Kidney epithelial cell (primary cell): ENCODE results near the gene SLC35F1. TPM values are rescaled to one million over a fixed set of nuclear protein-coding genes. Genes with fewer than 3 reads are reported as not detected.

Experiments used
- DNase-seq: peaks from one replicate; pipeline ENCODE4 v3.0.0-alpha.2; 2010; ENCODE audit warnings: low read depth
- H3K27me3 ChIP-seq: 2 replicates; pipeline ENCODE4 v1.6.0; 2011; ENCODE audit warnings: low read length; ENCODE audit not compliant: control insufficient read depth, insufficient read depth
- H3K36me3 ChIP-seq: 2 replicates; pipeline ENCODE4 v1.5.1; 2011; ENCODE audit warnings: low read length; ENCODE audit not compliant: control insufficient read depth, insufficient read depth
- H3K4me3 ChIP-seq: 2 replicates; pipeline ENCODE4 v1.5.1; 2011; ENCODE audit warnings: low read depth, mild to moderate bottlenecking, control low read depth, low read length
- total RNA-seq: library from RNA; depleted of rRNA; stranded (reverse); fragments of >200 nt; gene quantifications from 2 replicates; pipeline ENCODE4 v1.2.3, GENCODE V29; 2015
- TF ChIP-seq, protein P1 (sequence below): IDR thresholded peaks from 2 replicates; pipeline ENCODE4 v1.5.1; 2011; ENCODE audit warnings: mild to moderate bottlenecking, moderate library complexity, low read length, control low read depth, inconsistent platforms; ENCODE audit not compliant: insufficient read depth, poor library complexity, severe bottlenecking

The SLC35F1 gene
- total RNA-seq, 1 donor from 2014 or later = 0.38 TPM

DNA sequence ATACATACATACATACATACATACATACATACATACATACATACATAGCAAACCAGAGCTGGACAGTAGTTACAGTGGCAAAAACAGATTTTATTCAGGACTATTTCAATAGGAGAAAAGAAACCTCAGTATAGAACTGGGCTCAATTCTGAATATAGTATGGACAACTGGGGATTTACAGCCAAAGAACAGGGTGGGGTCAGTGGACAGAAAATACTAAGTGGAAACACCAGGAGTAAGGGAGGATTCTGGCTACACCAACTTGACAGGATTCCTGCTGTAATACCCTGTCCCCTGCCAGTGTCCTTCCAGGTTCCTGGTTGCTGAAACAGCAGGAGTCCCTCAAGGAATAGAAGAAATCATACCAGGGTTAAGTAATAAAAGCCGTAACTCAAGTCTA lies 293.1 kb downstream of the SLC35F1 start:
- no peak overlapping the region for H3K4me3 ChIP-seq
- no peaks in the 10 kb centered on the region for H3K36me3 ChIP-seq
- DNase-seq = no peak
- H3K27me3 ChIP-seq = no peaks in the 10 kb centered on the region
- TF ChIP-seq, protein P1, sequence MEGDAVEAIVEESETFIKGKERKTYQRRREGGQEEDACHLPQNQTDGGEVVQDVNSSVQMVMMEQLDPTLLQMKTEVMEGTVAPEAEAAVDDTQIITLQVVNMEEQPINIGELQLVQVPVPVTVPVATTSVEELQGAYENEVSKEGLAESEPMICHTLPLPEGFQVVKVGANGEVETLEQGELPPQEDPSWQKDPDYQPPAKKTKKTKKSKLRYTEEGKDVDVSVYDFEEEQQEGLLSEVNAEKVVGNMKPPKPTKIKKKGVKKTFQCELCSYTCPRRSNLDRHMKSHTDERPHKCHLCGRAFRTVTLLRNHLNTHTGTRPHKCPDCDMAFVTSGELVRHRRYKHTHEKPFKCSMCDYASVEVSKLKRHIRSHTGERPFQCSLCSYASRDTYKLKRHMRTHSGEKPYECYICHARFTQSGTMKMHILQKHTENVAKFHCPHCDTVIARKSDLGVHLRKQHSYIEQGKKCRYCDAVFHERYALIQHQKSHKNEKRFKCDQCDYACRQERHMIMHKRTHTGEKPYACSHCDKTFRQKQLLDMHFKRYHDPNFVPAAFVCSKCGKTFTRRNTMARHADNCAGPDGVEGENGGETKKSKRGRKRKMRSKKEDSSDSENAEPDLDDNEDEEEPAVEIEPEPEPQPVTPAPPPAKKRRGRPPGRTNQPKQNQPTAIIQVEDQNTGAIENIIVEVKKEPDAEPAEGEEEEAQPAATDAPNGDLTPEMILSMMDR = no peak

DNA sequence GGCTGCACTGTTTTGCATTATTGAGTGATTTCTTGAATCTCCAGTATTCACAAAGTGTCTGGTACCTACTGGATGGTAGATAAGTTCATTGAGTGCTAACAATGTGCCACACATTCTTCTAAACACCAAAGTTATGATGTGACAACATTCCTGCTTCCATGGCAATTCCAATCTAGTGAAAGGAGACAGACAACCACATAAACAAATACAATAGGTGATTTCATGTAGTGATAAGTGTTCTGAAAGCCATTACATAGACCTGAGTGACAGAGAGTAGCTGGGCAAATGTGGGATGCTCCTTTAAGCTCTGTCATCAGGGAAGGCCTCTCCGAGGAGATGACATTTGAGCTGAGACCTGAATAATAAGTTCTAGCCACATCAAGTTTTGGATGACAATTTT lies 295.5 kb downstream of the SLC35F1 start:
- Histone ChIP-seq H3K27me3 (no peaks in the 10 kb centered on the region), H3K36me3 (no peaks in the 10 kb centered on the region), H3K4me3 (no peak overlapping the region)
- TF ChIP-seq, protein P1 = no peak
- no peak for DNase-seq

DNA sequence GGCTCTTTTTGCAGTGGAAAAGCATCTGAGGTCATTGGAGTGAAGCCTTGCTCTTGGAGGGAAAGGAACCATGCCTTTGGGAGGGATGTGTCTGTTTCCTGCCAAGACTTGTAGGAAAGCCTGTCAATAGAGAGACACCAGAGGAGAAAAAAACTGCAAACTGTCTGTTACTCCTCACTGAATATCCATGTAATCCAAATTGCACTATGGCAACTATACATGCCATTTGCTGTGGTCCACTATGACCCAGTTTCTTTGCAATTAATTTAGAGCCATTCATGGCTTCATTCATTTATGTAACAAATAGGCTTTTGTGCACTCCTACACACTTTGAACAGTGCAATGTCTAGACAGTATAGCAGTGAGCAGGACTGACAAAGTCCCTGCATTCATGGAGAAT lies 296.5 kb downstream of the SLC35F1 start:
- H3K27me3 ChIP-seq = no peaks in the 10 kb centered on the region
- no peak for DNase-seq
- H3K36me3 ChIP-seq = no peaks in the 10 kb centered on the region
- TF ChIP-seq, protein P1 = no peak
- no peak overlapping the region for H3K4me3 ChIP-seq

- no peak for DNase-seq
- Histone ChIP-seq H3K27me3 (no peaks in the 10 kb centered on the region), H3K36me3 (no peaks in the 10 kb centered on the region), H3K4me3 (no peak overlapping the region)
- TF ChIP-seq, protein P1 = no peak
Observed at GRCh38 chr6:118206221-118206620, 299.2 kb downstream of the SLC35F1 start.

DNA sequence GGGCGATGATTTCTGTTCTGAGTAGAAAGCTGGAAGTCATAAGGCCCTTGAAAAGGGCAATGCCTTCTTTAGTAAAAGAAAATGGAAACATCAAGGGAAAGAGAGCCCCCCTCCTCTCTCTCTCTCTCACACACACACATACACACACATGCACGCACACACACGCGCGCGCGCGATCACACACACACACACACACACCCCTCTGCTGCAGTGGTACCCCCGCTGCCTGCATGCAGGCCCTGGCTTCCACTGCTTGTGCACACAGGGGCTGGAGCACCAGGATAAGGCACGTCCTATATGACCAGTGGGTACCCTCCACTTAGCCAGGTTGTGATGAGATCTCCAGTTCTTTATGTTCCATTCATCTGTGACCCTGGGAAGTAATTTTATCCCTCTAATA lies 300.9 kb downstream of the SLC35F1 start:
- H3K36me3 ChIP-seq = no peaks in the 10 kb centered on the region
- H3K27me3 ChIP-seq = no peaks in the 10 kb centered on the region
- no peak for DNase-seq
- no peak overlapping the region for H3K4me3 ChIP-seq
- TF ChIP-seq, protein P1 = no peak

DNA sequence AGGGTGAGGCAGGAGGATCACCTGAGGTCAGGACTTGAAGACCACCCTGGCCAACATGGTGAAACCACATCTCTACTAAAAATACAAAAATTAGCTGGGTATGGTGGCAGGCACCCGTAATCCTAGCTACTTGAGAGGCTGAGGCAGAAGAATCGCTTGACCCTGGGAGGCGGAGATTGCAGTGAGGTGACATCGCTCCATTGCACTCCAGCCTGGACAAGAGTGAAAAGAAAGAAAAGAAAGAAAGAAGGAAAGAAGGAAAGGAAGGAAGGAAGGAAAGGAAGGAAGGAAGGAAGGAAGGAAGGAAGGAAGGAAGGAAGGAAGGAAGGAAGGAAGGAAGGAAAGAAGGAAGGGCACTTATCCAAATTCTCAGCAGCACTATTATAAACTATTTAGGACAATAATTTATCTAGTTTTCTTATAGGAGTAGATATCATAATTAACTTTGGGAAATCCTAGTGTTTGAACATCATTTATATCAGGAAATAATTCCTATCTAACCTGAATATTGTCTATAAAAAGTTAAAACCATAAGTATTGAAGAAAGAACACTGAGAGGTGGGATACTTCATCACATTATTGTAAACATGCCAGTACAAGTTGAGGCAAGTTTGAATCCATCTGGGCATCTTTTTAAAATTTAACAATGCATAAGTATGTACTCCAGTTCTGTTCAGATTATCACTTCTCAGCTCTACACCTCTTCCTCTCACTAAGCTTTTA lies 305.5 kb downstream of the SLC35F1 start:
- no peaks in the 10 kb centered on the region for H3K27me3 ChIP-seq
- no peak for DNase-seq
- TF ChIP-seq, protein P1 = no peak
- H3K4me3 ChIP-seq = no peak overlapping the region
- no peaks in the 10 kb centered on the region for H3K36me3 ChIP-seq
